ENCODE results near the gene ANKRD35.

- TF ChIP-seq TOX (CRISPR knock-in tag; IDR thresholded peaks at IDR 0.05; ENCODE audit: borderline replicate concordance) (no peak), ARNTL (CRISPR knock-in tag; IDR thresholded peaks at IDR 0.05; ENCODE audit: borderline replicate concordance, low read depth) (no peak), GLIS3 (CRISPR knock-in tag; IDR thresholded peaks at IDR 0.05) (no peak), OSR1 (CRISPR knock-in tag; IDR thresholded peaks at IDR 0.05) (no peak), PATZ1 (CRISPR knock-in tag; IDR thresholded peaks at IDR 0.05; ENCODE audit: borderline replicate concordance) (no peak), SNAI2 (CRISPR knock-in tag; IDR thresholded peaks at IDR 0.05) (no peak), RARB (CRISPR knock-in tag; IDR thresholded peaks at IDR 0.05) (no peak), BACH2 (CRISPR knock-in tag; IDR thresholded peaks at IDR 0.05; ENCODE audit: borderline replicate concordance) (no peak), ZFP3 (CRISPR knock-in tag; IDR thresholded peaks at IDR 0.05) (no peak), CSDC2 (CRISPR knock-in tag; IDR thresholded peaks at IDR 0.05) (no peak), ESRRG (CRISPR knock-in tag; IDR thresholded peaks at IDR 0.05) (no peak), ZNF70 (CRISPR knock-in tag; IDR thresholded peaks at IDR 0.05) (no peak), POU6F1 (CRISPR knock-in tag; IDR thresholded peaks at IDR 0.05; ENCODE audit: borderline replicate concordance, low read depth) (no peak)
Observed at GRCh38 chr1:145857170-145857569, 28.5 kb downstream of the ANKRD35 start.
